ENCODE data around the gene PLEKHA7. TPM values are rescaled to one million over a fixed set of nuclear protein-coding genes. Genes with fewer than 3 reads are reported as not detected.
"Not testable (repeated sequence)": the region's sequence is repeated elsewhere in the genome, so short reads cannot be mapped to it uniquely, and the experiment has no call there.

PLEKHA7 gene
- total RNA-seq, 1 donor from 2014 or later = 9.5 TPM

DNA sequence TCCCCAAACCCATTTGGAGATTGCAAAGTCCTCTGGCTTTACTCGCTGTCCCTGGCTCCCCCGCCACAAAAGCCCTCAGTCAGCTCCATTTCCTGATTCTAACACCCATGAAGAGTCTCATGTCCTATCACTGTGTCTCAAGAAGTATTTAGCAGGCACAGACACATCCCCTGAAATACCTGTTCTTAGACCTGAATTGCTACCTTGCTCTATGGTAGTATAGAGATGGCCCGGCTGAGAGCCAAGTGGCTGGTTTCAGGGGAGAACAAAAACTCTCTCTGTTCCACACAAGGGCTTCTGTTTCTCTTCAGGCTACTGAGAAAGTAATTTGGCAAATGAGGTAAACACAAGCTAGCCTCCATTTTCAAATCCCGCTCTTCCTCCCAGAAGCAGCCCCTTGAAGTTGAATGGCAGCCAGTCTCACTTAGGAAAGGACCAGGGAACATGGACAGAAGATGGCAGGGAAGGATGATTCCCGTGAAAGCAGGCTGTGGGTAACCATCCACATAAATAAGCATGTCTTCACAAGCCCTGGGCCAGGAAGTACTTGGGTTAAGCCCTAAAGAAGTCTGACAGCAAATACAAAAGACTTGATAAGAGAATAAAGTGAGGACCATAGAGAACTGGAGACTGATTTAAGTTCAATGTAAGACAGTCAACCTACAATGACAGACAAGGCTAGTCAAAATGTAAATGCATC, 138.0 kb downstream of the PLEKHA7 start:
- intact Hi-C loops (cut with DNase I) = no loop called here
- no peaks in the 10 kb centered on the region for H3K36me3 ChIP-seq

DNA sequence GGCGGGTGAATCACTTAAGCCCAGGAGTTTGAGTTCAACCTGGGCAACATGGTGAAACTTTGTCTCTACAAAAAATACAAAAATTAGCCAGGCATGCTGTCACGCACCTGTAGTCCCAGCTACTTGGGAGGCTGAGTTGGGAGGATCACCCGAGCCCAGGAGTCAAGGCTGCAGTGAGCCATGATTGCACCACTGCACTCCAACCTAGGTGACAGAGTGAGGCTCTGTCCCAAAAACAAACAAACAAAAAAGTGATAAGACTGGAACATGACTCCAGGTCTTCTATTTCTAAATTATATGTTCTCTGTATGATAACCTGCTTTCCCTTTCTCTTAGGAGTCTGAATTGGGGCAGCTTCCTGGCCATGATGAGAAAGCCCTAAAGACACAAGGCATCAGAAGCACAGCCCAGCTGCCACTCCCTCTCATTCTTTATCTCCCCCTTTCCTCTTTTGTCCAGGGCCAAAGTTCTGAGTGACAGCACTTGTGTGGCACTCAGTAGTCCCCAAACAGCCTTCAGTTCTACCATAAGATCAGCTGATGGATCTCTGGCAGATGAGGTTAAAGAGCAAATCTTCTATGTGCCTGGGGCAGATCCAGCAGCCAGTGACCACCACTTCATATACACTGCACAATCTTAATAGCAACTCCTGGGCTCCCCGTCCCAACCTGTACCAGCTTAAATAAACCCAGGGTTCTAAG, 139.8 kb downstream of the PLEKHA7 start:
- intact Hi-C loops (cut with DNase I) = no loop called here

More for the DNA sequence above, 138.0 kb downstream of the PLEKHA7 start:
- no peak for TF ChIP-seq CTCF (IDR thresholded peaks at IDR 0.05)
- Histone ChIP-seq H3K9me3 (no peaks in the 10 kb centered on the region), H3K27ac (no peak overlapping the region), H3K27me3 (no peaks in the 10 kb centered on the region), H3K4me3 (no peak overlapping the region), H3K4me1 (no peaks in the 10 kb centered on the region)
- no peak for DNase-seq (ENCODE audit: low spot score in 2 of 2)

DNA sequence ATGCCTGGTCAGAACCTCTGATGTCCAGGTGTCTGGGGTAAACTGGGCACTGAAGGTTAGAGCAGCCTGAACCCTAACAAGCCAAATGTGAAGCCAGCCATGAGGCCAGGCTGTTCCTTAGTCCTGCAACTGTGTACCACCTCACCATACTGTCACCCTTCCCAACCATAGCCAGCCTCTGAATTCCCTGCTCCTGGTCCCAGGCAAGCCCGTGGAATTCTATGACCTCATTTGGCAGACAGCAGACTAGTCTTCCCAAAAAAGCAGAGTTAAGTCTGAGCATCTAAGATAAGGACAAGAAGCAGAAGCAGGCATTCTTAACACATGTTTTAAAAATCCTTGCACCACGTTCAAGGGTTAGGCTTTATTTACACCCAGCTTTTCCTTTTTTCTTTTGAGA, 140.9 kb downstream of the PLEKHA7 start:
- TF ChIP-seq CTCF (IDR thresholded peaks at IDR 0.05) = no peak
- intact Hi-C loops (cut with DNase I) = no loop called here

More for the DNA sequence above, 139.8 kb downstream of the PLEKHA7 start:
- no peak overlapping the region for H3K4me3 ChIP-seq
- no peaks in the 10 kb centered on the region for H3K9me3 ChIP-seq
- no peaks in the 10 kb centered on the region for H3K4me1 ChIP-seq
- H3K27ac ChIP-seq = no peak overlapping the region
- H3K36me3 ChIP-seq = no peaks in the 10 kb centered on the region
- TF ChIP-seq CTCF (IDR thresholded peaks at IDR 0.05) = no peak
- DNase-seq (ENCODE audit: low spot score in 2 of 2) = no peak
- H3K27me3 ChIP-seq = no peaks in the 10 kb centered on the region

DNA sequence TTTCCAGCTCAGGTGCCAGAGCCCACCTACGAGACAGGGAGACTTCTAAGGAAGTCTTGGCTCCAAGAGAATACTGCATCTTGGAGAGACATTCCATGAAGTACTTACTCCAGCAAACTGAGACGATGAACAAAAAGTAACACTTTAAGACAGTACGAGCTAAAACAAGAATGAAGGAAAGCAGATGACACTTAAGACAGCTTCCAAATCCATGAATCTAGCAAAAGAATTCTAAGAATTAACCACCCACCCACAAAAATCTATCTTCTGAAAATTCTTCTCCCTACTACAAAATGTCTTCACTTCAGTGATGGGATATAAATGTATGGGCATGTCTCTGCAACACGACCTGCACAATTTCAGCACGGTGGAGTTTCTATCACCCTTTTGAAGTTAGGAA, 142.8 kb downstream of the PLEKHA7 start:
- Histone ChIP-seq H3K9me3 (no peaks in the 10 kb centered on the region), H3K4me3 (no peak overlapping the region), H3K27ac (no peak overlapping the region), H3K36me3 (no peaks in the 10 kb centered on the region), H3K4me1 (no peaks in the 10 kb centered on the region), H3K27me3 (no peaks in the 10 kb centered on the region)
- intact Hi-C loops (cut with DNase I) = no loop called here
- TF ChIP-seq CTCF (IDR thresholded peaks at IDR 0.05) = no peak
- DNase-seq (ENCODE audit: low spot score in 2 of 2) = no peak

More for the DNA sequence above, 140.9 kb downstream of the PLEKHA7 start:
- DNase-seq (ENCODE audit: low spot score in 2 of 2) = no peak
- no peak overlapping the region for H3K4me3 ChIP-seq
- no peaks in the 10 kb centered on the region for H3K27me3 ChIP-seq
- H3K36me3 ChIP-seq = no peaks in the 10 kb centered on the region
- no peak overlapping the region for H3K27ac ChIP-seq
- no peaks in the 10 kb centered on the region for H3K9me3 ChIP-seq
- no peaks in the 10 kb centered on the region for H3K4me1 ChIP-seq

DNA sequence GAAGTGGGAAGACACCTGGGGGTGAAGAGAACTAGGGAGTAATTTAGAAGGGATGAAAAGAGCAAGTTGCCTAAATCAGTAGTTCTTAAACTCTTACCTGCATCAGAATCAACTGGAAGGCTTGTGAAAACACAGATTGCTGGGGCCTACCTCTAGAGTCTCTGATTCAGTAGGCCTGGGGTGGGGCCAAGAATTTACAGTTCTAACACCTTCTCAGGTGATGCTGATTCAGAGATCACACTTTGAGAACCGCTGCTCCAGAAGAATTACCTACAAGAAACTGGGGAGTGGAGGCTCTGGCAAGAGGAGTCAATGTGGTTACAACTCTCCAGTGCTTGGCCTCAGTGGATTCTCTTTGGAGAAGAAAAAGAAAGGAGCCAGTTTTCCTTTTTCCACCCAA, 147.1 kb downstream of the PLEKHA7 start:
- Histone ChIP-seq H3K9me3 (no peaks in the 10 kb centered on the region), H3K4me1 (no peaks in the 10 kb centered on the region), H3K27ac (no peak overlapping the region), H3K4me3 (no peak overlapping the region), H3K27me3 (no peaks in the 10 kb centered on the region), H3K36me3 (no peaks in the 10 kb centered on the region)
- DNase-seq (ENCODE audit: low spot score in 2 of 2) = no peak
- TF ChIP-seq CTCF (IDR thresholded peaks at IDR 0.05) = no peak
- intact Hi-C loops (cut with DNase I) = no loop called here

DNA sequence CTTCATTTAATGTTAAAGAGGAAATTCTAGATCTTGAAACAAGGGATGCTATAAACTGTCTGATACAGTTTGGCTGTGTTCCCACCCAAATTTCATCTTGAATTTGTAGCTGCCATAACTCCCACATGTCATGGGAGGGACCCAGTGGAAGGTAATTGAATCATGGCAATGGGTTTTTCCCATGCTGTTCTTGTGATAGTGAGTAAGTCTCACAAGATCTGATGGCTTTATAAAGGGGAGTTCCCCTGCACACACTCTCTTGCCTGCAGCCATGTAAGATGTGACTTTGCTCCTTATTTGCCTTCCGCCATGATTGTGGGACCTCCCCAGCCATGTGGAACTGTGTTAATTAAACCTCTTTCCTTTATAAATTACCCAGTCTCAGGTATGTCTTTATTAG, 149.8 kb downstream of the PLEKHA7 start:
- H3K4me1 ChIP-seq; DNase-seq (ENCODE audit: low spot score in 2 of 2); H3K4me3 ChIP-seq; H3K36me3 ChIP-seq; intact Hi-C loops (cut with DNase I); H3K9me3 ChIP-seq; H3K27ac ChIP-seq; H3K27me3 ChIP-seq: not testable (repeated sequence)

Data from ascending aorta (tissue), 2 donors.